ENCODE results near the gene NWD2.

Gene NWD2

DNA sequence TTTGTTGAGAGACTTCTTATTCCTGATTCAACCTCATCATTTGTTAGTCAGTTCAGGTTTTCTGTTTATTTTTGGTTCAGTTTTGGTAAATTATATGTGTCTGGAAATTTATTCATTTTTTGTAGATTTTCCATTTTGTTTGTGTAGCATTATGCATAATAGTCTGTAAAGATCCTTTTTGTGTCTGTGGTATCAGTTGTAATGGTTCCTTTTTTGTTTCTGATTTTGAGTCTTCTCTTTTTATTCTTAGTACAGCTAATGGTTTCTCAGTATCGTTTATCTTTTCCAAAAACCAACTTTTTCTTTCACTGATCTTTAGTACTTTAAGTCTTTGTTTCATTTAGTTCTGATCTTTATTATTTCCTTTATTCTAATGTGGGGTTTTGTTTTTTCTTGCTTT lies 61.4 kb downstream of the NWD2 start:
- no peak for DNase-seq

DNA sequence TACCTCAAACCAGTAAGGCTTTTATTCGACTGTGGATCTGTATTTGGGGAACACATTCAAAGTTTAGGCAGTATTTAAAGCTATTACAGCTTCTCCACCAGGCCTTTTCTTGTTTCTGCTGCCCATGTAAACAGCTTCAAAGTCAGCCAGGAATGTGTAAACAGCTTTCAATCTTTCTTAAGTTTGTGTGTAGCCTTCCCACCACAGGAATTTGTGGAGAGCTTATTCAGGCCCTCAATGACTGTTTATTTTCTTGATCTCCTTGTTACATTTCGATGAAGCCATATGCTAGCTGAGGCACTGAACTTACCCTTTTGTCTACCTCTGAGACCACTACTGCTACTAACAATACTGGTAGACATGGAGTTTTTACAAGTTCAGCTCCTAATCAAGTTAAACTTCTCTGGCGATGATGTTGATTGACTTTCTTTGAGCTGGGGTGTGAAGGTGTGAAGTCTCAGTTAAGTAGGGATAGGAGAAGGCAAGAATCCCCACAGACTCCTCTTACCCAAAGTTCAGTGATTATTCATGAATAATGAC lies 72.6 kb downstream of the NWD2 start:
- DNase-seq, result no peak

- no peak for DNase-seq
These were observed 76.1 kb downstream of the NWD2 start for GRCh38 chr4:37320513-37321235.

- no peak for DNase-seq
These were observed 77.6 kb downstream of the NWD2 start for GRCh38 chr4:37322122-37322521.

GRCh38 chr4:37324546-37324945 lies 80.0 kb downstream of the NWD2 start:
- DNase-seq, result no peak

- DNase-seq, result no peak
These were observed 82.3 kb downstream of the NWD2 start for GRCh38 chr4:37326852-37327251.

DNA sequence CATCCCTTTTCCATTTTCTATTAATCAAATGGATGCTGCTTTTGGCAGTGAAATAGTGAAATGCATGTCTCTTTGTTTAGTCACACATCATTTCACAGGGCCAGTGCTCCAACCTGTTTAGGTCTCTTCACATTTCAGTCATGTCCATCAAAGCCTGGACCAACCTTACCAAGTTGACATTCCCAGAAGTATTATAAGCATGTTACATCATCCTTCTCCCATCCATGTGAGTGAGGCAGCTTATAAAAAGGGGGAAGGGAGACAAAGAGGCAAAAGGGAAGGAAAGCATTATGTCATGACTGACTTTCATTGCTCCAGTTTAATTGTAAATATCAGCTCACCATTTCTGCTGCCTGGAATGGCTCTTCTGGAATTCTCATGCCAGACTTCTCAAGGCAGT lies 94.4 kb downstream of the NWD2 start:
- no peak for DNase-seq

GRCh38 chr4:37358748-37359147 lies 114.2 kb downstream of the NWD2 start:
- DNase-seq, result no peak

DNA sequence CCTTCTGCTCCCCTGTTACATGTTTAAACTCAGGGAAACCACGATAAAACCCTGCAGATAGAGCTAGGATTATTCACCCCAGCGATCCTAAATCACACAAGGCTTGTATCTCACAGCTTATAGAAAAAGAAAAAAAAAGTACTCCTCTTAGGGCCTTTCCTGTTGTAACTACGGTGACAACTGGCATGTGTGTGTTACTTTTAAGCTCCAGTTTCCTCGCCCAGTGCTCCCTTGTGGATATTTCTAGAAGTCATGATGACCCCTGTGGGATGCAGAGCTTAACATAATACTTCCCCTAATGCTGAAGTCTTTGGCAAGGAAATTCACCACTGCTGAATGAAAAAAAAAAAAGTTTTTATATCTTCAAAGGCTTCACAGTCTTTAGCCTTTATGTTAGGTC lies 114.7 kb downstream of the NWD2 start:
- no peak for DNase-seq

- peak; percentile 49 for DNase-seq
These were observed 121.3 kb downstream of the NWD2 start for GRCh38 chr4:37365888-37366287.

DNA sequence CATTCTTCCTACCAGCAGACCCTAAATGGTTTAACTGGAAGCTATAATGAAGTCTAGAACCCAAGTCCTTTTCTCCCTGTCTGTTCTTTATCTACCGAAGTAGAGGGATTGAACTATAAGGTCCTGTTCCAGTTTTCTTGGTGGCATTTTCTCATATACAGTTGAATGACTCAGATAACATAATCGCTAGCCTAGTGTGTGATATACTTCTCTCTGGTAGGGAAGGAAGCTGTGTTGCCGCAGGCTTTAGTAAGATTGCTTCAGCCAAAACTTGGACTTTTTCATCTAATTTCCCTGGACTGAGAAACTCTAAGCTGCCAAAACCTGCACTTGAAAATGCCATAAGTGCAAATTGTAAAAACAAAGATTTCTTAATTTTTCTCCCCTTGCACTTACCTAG lies 123.4 kb downstream of the NWD2 start:
- peak; percentile 22 for DNase-seq

- DNase-seq, result no peak
These were observed 125.5 kb downstream of the NWD2 start for GRCh38 chr4:37370052-37370451.

DNA sequence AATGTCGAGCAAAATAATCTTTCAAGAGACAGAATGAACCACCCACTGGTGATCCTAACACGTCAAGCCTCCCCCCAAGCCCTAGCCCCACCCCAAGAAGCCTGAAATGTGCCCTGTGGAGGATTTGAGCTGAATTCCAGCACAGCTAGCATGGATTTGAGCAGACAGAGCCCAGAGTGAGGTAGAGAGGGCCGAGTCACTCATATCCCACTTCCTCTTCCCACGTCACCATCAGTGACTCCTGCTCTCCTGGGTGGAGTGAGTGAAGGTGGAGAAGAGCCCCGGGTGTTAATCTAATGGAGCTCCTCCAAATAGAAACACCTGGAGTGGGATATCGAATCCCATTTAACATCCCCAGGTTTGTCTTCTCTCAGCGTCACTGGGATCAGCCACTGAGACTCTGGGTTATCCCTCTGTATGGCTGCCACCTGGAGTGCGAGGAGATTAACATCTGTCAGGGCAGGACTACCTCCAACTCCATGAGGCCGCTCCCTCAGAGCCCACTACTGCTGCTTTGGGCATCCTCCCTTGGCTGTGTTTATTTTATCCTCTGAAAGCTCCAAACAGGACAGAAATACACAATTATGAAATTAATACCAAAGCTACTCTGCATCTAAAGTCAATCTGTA lies 136.6 kb downstream of the NWD2 start:
- DNase-seq, result no peak

DNA sequence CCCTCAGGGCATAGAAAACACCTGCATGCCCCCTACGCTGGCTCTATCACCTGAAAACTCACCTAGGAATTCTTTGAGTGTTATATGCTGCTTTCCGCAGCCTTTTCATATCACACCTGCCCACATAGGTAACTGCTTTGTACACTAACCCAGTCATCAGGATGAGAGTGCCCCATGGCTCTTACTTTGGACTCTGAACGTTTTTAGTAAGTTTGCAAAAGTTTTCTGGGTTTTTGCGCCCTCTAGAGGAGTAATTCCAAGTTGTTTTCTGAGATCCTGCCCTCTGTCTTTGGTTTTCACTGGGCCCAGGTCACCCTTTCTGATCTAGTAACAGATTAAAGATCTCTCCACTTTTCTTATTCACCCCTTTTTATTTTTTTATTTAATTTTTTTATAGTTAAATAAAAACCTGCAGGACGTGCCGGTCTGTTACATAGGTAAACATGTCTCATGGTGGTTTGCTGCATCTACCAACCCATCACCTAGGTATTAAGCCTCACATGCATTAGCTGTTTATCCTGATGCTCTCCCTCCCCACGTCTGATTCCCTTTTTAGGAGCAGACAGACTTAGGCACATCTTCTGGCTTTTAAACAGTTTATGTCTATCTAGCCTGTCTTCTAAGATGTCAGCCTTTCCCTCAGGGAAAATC lies 139.2 kb downstream of the NWD2 start:
- DNase-seq, result peak; percentile 74

- no peak for DNase-seq
These were observed 140.9 kb downstream of the NWD2 start for GRCh38 chr4:37385424-37385823.

DNA sequence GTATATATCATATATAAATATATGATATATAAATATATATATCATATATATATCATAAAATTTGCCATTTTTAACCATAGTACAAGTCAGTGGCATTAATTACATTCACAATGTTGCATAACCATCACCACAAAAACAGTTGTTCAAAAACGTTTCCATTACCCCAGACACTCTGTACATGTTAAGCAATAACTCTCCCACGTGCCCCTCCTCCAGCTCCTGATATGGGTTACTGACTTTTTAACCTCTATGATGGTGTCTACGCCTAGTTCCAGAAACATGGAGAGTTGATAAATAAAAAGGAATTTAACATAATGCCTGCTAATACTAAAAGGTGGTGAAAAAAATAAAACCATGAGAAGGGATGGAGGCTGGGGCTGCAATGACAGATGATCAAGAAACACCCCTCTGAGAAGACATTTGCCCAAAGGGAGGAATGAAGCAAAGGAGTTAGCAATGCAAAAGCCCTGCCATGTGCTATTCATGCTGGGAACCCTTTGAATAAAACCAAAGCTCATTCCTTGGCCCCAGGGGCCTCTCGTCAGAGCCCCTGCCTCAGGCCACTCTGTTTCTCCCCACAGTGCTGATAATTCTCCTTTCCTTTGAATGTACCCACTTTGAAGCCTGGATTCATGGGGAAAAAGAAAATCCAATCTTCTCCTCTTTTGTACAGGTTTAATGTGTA lies 144.3 kb downstream of the NWD2 start:
- DNase-seq, result peak; percentile 77

- no peak for DNase-seq
These were observed 144.8 kb downstream of the NWD2 start for GRCh38 chr4:37389366-37389765.

GRCh38 chr4:37389967-37390580 lies 145.5 kb downstream of the NWD2 start:
- peak; percentile 83 for DNase-seq

DNA sequence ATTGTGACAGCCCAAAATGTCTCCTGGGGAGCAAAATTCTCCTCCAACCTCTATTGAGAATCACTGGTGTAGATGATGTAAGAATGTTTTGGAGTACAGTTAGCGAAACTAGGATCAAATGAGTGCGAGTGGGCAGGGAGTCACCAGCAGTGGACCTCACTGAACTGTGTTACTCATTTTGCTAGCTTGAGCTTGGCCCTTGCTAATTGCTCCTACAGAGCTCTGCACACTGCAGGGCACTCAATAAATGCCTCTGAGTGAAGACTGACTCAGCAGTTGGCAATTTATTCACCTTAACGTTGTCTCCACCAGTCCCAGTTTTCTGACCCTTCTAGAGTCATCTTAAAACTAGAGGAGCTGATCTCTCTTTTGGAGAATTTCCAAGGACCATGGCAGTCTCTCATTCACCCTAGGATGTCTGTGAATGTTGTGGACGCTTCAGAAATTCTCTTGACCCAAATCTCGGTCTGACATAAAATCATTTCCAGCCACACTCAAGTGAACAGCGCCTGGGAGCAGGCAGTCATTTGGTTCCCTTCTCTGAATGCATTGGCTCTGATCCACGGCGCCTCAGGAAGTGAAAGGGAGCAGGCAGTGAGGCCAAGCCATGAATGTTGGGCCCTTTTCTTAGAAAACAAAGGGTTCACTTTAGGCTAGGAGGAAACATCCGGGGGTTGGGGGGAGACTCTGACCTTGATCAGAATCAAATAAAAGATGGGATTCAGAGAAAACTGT lies 148.1 kb downstream of the NWD2 start:
- peak; percentile 29 for DNase-seq

DNA sequence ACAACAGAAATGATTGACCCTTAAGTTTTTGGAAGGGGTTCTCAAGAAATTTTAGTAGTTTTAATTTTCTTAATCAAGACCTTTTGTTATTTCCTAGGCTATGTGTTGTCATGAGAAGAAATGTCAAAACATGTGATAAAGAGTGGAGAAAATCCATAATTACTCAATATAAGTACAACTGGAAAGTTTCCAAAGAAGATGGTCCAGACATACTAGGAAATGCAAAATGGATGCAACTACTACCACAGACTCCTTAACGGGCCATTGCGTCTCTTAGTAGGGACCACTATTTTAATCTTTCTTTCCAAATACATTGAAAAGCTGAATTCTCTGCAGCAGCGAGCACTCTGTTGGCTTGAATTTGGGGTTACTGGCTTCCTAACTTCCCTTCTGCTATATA lies 148.8 kb downstream of the NWD2 start:
- DNase-seq, result no peak

GRCh38 chr4:37393889-37394288 lies 149.3 kb downstream of the NWD2 start:
- DNase-seq, result no peak

DNA sequence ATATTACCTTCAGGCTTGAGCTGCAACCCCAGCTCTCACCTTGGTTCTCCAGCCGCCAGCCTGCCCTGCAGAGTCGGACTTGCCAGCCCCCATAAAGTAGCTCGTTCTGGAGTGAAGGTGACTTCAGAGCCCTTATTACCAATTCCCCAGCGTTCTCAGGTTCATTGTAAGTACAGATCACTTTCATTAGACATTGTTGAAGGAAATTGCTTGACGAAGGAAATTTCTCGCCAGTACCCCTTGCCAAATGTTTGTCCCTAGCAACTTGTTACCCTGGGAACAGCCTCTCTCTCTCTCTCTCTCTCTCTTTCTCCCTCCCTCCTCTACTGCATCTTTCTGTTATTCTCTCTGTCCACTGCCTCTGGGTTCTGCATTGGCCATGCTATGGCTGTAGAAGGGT lies 153.0 kb downstream of the NWD2 start:
- no peak for DNase-seq

Data from hematopoietic multipotent progenitor cell treated with erythropoietin and hydrocortisone succinate and interleukin-3 and kit ligand, for 4 days (in vitro differentiated cells).